Measurements from ENCODE around the gene RBP3.

Gene RBP3

DNA sequence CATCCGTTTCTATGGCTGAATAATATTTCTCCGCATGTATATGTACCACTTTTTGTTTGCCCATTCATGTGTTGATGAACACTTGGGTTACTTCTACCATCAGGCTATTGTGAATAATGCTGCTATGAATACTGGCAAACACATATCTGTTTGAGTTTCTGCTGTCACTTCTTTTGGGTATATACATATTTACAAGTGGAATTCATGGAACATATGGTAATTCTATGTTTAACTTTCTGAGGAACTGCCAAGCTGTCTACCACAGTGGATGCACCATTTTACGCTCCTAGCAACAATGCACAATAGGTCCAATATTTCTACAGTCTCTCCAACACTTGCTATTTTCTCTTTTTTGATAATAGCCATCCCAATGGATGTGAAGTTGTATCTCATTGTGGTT, 41.5 kb downstream of the RBP3 start:
- Histone ChIP-seq H3K4me2 (ENCODE audit: low read length) (no peak overlapping the region), H3K79me2 (ENCODE audit: low read length) (no peaks in the 10 kb centered on the region), H2AFZ (ENCODE audit: low read depth, low read length) (no peak overlapping the region), H3K27me3 (ENCODE audit: low read depth, low read length) (0 out of 2 replicates have a peak, but pooled peaks cover 5% of the 10 kb centered on the region), H3K27ac (ENCODE audit: low read length) (no peak overlapping the region), H4K20me1 (ENCODE audit: insufficient read depth, low read length) (no peaks in the 10 kb centered on the region), H3K4me1 (ENCODE audit: low read length) (peaks cover 3% of the 10 kb centered on the region; the same call in 1 of the 2 replicates), H3K36me3 (replicated peaks; ENCODE audit: low read depth, low read length) (no peaks in the 10 kb centered on the region), H3K9ac (ENCODE audit: low read length) (no peak overlapping the region), H3K9me3 (ENCODE audit: insufficient read depth, low read length) (no peaks in the 10 kb centered on the region), H3K4me3 (ENCODE audit: low read length) (no peak overlapping the region)
- TF ChIP-seq EZH2phosphoT487 (IDR thresholded peaks at IDR 0.05; ENCODE audit: low read depth), result no peak
- TF ChIP-seq, protein P1, sequence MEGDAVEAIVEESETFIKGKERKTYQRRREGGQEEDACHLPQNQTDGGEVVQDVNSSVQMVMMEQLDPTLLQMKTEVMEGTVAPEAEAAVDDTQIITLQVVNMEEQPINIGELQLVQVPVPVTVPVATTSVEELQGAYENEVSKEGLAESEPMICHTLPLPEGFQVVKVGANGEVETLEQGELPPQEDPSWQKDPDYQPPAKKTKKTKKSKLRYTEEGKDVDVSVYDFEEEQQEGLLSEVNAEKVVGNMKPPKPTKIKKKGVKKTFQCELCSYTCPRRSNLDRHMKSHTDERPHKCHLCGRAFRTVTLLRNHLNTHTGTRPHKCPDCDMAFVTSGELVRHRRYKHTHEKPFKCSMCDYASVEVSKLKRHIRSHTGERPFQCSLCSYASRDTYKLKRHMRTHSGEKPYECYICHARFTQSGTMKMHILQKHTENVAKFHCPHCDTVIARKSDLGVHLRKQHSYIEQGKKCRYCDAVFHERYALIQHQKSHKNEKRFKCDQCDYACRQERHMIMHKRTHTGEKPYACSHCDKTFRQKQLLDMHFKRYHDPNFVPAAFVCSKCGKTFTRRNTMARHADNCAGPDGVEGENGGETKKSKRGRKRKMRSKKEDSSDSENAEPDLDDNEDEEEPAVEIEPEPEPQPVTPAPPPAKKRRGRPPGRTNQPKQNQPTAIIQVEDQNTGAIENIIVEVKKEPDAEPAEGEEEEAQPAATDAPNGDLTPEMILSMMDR (IDR thresholded peaks at IDR 0.05; ENCODE audit: low read depth, low read length), result no peak

DNA sequence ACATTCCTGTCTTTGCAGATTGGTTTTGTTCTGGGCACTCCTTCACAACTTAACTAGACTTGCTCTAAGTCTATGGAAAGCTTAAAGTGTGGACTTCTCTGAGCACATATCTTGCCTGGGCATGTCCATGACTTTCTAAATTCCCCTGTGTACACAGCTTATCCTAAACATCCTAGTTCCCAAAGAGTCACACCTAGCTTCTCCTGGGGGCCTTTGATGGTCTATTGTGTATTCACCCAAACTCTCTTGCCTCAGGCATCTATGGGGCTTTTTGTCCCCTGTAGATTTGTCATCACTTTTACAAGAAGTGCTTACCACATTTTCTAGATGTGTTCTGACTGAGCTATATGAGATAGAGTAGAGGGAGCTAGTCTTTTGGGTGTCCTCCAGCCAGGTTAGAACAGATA, 48.2 kb downstream of the RBP3 start:
- TF ChIP-seq, protein P1 (IDR thresholded peaks at IDR 0.05; ENCODE audit: low read depth, low read length), result no peak
- TF ChIP-seq EZH2phosphoT487 (IDR thresholded peaks at IDR 0.05; ENCODE audit: low read depth), result no peak
- H2AFZ ChIP-seq (ENCODE audit: low read depth, low read length), result no peak overlapping the region
- no peaks in the 10 kb centered on the region for H4K20me1 ChIP-seq (ENCODE audit: insufficient read depth, low read length)
- H3K27me3 ChIP-seq (ENCODE audit: low read depth, low read length), result 0 out of 2 replicates have a peak, but pooled peaks cover 11% of the 10 kb centered on the region
- H3K9ac ChIP-seq (ENCODE audit: low read length), result no peak overlapping the region
- H3K9me3 ChIP-seq (ENCODE audit: insufficient read depth, low read length), result no peaks in the 10 kb centered on the region
- H3K36me3 ChIP-seq (replicated peaks; ENCODE audit: low read depth, low read length), result no peaks in the 10 kb centered on the region
- no peak overlapping the region for H3K4me3 ChIP-seq (ENCODE audit: low read length)
- H3K79me2 ChIP-seq (ENCODE audit: low read length), result no peaks in the 10 kb centered on the region
- H3K4me2 ChIP-seq (ENCODE audit: low read length), result no peak overlapping the region
- no peaks in the 10 kb centered on the region for H3K4me1 ChIP-seq (ENCODE audit: low read length)
- H3K27ac ChIP-seq (ENCODE audit: low read length), result no peak overlapping the region

- H3K27ac ChIP-seq (ENCODE audit: low read length), result no peak overlapping the region
- TF ChIP-seq EZH2phosphoT487 (IDR thresholded peaks at IDR 0.05; ENCODE audit: low read depth), result no peak
- TF ChIP-seq, protein P1 (IDR thresholded peaks at IDR 0.05; ENCODE audit: low read depth, low read length), result no peak
- H4K20me1 ChIP-seq (ENCODE audit: insufficient read depth, low read length), result no peaks in the 10 kb centered on the region
- H3K9ac ChIP-seq (ENCODE audit: low read length), result no peak overlapping the region
- no peaks in the 10 kb centered on the region for H3K36me3 ChIP-seq (replicated peaks; ENCODE audit: low read depth, low read length)
- H2AFZ ChIP-seq (ENCODE audit: low read depth, low read length), result no peak overlapping the region
- no peaks in the 10 kb centered on the region for H3K4me1 ChIP-seq (ENCODE audit: low read length)
- H3K9me3 ChIP-seq (ENCODE audit: insufficient read depth, low read length), result no peaks in the 10 kb centered on the region
- no peak overlapping the region for H3K4me3 ChIP-seq (ENCODE audit: low read length)
- 0 out of 2 replicates have a peak, but pooled peaks cover 11% of the 10 kb centered on the region for H3K27me3 ChIP-seq (ENCODE audit: low read depth, low read length)
- H3K4me2 ChIP-seq (ENCODE audit: low read length), result no peak overlapping the region
- no peaks in the 10 kb centered on the region for H3K79me2 ChIP-seq (ENCODE audit: low read length)
Observed at GRCh38 chr10:47397256-47397655, 49.1 kb downstream of the RBP3 start.

DNA sequence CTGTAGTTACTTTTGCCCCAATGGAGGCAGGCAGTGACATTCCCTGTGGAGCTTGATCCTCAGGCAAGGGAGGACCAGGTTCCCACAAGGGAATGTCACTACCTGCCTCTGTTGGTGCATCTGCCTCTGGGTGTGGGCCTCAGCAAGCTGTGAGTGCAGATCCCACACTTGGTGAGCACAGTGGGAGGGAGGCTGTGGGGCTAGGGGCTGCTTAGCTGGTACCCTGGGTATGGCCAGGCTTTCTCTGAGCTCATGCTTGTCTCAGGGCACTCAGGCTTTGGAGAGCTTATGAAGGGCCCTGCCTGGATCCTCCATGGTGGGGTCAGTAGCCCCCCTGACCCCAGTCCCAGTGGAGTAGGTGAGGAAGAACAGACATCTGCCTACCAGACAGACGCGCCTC, 52.1 kb downstream of the RBP3 start:
- H2AFZ ChIP-seq (ENCODE audit: low read depth, low read length), result no peak overlapping the region
- 0 out of 2 replicates have a peak, but pooled peaks cover 6% of the 10 kb centered on the region for H3K27me3 ChIP-seq (ENCODE audit: low read depth, low read length)
- H3K9ac ChIP-seq (ENCODE audit: low read length), result no peak overlapping the region
- no peaks in the 10 kb centered on the region for H3K36me3 ChIP-seq (replicated peaks; ENCODE audit: low read depth, low read length)
- H3K4me1 ChIP-seq (ENCODE audit: low read length), result no peaks in the 10 kb centered on the region
- H3K27ac ChIP-seq (ENCODE audit: low read length), result no peak overlapping the region
- no peaks in the 10 kb centered on the region for H3K79me2 ChIP-seq (ENCODE audit: low read length)
- no peak overlapping the region for H3K4me2 ChIP-seq (ENCODE audit: low read length)
- H3K4me3 ChIP-seq (ENCODE audit: low read length), result no peak overlapping the region
- H4K20me1 ChIP-seq (ENCODE audit: insufficient read depth, low read length), result no peaks in the 10 kb centered on the region
- no peaks in the 10 kb centered on the region for H3K9me3 ChIP-seq (ENCODE audit: insufficient read depth, low read length)
- TF ChIP-seq, protein P1 (IDR thresholded peaks at IDR 0.05; ENCODE audit: low read depth, low read length), result no peak
- no peak for TF ChIP-seq EZH2phosphoT487 (IDR thresholded peaks at IDR 0.05; ENCODE audit: low read depth)
